ENCODE measurements around the gene MLH1.

The MLH1 gene

DNA sequence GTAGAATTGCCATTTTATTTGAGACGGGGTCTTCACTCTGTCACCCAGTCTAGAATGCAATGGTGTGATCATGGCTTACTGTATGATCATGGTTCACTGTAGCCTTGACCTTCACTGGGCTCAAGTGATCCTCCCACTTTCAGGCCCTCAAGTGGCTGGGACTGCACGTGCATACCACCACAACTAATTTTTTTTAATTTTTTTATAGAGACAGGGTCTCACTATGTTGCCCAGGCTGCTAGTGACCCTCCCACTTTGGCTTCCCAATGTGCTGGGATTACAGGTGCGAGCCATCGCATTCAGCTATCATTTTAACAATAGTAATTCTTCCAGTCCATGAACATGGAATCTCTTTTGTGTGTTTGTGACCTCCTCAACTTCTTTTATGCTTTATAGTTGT, 12.3 kb upstream of the MLH1 start:
- DNase-seq (ENCODE audit: low read depth): no peak

DNA sequence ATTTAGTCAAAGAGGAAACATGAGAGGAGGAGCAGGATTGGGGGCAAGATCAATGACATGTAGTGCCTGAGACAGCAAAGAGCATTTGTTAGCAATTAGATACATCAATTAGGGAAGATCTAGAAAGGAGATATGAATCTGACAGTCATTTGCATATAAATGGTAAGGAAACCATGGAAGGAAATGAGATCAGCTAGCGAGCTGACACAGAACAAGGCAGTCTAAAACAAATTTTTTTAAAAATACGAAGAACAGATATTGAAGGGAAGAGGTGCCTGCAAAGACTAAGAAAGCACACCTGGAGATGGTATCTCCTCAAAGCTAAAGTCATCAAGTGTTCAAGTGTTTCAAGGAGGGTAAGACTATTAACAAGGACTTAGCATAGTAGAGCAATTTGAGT, 5.0 kb upstream of the MLH1 start:
- DNase-seq (ENCODE audit: low read depth): no peak

DNA sequence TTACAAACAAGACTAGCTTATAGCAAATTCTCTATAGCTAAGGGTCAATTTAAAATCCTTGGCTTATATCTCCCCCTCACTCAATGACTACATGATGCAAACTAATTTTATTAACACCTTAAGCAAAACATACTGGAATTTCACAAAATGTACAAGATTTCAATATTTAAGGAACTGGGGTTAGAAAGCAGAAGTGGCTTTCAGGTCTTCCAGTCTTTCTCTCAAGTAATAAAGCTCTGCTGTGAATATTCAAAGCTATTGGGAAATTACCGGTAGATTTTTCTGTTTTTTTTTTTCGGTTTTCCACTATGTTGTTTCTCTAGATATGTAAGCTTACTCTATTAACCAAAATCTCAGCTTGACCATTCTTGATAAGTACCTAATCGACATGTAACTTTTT, 4.3 kb upstream of the MLH1 start:
- DNase-seq (ENCODE audit: low read depth): no peak

DNA sequence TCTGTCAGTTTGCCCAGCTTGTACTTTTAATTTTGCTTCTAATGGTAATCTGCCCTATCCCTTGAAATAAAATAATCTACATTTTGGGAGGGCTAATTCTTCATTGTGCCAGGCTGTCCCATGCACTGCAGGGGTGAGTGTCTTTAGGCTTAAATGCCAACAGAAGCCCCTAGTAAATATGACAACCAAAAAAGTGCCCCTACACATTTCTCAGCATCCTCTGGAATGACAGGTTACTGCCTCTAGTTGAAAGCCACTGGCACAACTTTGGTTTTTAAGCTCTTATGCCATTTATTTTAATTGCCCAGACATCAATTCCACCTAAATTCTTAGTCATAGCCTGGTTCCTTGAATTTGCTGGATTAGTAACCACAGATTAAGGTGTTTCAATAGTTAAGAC, 3.8 kb upstream of the MLH1 start:
- DNase-seq (ENCODE audit: low read depth): no peak

DNA sequence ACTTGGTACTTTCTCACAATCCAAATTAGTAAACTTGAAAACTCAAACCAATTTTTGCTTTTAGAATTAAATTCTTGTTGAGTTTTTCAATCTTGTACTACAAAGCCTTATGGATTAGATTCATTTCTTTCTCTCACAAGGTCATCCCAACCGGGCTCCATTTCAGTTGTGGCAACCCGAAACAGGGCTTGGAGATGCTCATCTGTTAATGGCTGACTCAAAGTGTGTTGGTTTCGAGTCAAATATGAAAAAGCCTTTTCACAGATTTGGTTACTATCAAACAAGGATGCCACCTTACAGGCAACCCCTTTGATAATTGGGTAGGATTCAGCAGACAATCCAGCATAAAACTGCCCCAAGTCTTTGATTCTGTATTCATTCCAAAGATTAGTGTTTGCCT, 2.2 kb upstream of the MLH1 start:
- DNase-seq (ENCODE audit: low read depth): no peak

DNA sequence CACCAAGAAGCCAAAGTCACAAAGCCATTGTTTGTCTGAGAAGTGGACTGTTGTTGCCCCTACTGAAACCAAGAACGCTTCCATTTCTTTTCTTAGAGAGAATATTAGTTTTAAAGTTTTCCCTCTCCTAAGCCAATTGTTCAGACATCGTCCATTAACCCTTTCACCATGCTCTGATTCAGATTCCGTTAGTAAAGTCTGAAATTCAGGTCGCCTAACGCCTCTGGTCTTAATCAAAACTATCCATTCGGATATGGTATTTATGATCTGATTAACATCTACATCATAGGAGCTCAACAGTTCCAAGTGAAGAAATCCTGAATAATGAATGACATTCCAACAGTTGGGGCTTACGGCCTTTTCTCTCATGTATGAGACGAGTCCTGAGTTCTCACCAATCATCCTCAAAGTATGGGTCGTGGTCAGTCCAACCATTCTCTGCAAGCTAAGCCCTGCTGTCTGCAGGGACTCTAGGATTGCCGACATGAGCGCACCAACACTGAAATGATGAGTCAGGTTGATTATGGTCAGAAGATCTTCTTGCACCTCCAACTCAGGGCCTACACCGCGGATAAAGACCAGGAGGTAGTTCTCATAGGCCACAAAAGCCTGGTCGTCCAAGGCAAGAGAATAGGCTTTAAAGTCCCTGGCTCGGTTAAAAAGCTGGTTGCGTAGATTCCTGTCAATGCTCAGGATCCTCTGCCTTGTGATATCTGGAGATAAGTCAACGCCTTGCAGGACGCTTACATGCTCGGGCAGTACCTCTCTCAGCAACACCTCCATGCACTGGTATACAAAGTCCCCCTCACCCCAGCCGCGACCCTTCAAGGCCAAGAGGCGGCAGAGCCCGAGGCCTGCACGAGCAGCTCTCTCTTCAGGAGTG, 1.2 kb upstream of the MLH1 start:
- peak; percentile 72 for DNase-seq (ENCODE audit: low read depth)

DNA sequence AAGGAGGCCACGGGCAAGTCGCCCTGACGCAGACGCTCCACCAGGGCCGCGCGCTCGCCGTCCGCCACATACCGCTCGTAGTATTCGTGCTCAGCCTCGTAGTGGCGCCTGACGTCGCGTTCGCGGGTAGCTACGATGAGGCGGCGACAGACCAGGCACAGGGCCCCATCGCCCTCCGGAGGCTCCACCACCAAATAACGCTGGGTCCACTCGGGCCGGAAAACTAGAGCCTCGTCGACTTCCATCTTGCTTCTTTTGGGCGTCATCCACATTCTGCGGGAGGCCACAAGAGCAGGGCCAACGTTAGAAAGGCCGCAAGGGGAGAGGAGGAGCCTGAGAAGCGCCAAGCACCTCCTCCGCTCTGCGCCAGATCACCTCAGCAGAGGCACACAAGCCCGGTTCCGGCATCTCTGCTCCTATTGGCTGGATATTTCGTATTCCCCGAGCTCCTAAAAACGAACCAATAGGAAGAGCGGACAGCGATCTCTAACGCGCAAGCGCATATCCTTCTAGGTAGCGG, 452 bp upstream of the MLH1 start, which contains the start of gene EPM2AIP1:
Gene EPM2AIP1, minus strand, starts transcription at position 326 of the 520 bp plus-strand sequence. Its CDS starts 54 bp downstream, at position 272.
- DNase-seq (ENCODE audit: low read depth): peak; percentile 100

DNA sequence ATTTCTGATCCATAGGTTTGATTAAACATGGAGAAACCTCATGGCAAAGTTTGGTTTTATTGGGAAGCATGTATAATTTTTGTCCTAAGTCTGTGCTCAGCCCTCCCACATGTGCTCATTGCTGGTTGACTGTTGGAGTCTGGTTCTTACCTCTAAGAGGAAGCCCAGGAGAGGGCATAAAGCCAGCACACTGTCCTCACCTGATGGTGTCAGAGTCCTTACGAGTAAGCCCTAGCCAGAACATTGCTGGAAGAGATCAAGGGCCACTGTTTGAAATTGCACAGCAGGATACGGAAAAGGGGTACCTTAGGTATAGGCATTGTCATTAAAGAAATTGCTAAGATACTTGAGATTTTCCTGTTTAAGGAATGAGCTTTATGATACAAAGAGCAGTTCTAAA, 21.3 kb downstream of the MLH1 start:
- DNase-seq (ENCODE audit: low read depth): no peak

DNA sequence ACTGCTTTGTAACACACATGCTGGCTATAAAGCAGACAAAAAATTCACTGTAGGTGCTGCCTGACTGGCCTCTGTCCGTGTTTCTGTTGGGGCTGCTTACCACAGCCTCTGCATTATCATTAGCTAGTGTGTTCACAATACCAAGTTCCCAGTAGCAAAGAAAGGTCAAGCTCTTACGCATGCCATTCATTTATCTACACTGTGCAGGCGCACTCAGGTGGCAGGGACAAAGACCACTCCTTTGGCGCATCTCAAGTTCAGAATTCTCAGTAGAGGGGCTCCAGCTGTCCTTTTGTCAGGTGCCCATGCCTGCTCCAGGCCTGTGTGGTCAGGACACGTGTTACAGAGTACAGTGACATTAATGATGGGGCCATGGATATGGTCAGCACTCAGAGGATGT, 22.3 kb downstream of the MLH1 start:
- no peak for DNase-seq (ENCODE audit: low read depth)

DNA sequence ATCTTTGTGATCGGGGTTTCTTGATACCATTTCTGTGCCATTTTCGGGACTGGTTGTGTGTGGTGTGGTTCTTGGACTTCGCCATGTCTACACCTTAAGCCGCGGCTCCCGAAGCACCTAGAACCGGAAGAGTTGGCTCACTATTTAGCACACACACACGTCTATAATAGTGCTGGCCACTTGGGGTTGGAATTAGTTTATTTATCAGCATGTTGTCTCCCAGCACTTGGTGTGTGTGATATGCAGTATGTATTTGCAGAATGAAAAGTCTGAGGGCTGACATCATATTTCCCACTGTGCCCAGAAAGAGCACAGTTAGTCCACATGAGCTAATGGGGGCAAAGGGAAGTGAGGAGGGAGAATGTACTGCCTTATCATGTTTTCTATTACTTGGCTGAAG, 23.6 kb downstream of the MLH1 start:
- no peak for DNase-seq (ENCODE audit: low read depth)

DNA sequence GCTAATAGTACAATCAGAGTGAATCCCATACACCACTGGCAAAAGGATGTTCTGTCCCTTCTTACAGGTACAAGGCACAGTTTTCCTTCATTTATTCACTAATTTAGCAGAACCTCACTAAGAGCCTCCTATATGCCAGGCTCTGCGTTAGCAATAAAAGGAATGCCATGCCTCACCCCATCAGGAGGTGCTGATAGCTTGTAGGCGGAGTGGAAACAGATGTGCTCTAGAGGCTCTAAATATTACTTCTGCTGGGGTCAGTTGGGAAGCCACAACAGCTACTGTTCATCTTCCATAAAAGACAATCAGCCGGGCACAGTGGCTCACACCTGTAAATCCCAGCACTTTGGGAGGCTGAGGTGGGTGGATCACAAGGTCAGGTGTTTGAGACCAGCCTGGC, 24.4 kb downstream of the MLH1 start:
- no peak for DNase-seq (ENCODE audit: low read depth)

DNA sequence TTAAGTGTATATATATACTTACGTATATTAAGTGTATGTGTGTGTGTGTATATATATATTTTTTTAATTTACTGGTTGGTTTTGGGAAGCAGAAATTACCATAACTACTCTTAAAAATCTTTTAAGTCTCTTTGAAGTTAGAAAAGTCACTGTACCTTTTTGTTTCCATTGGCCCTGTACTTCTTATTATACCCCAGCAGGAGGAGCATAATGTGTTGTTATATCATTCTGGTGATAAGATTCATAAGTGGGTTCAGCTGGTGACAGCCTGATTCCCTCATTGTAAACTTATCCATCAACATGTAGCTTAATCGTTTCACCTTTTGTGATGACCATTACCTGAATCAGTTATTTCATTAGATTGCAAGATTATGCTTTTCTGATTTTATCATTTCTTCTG, 30.8 kb downstream of the MLH1 start:
- DNase-seq (ENCODE audit: low read depth): peak; percentile 38

DNA sequence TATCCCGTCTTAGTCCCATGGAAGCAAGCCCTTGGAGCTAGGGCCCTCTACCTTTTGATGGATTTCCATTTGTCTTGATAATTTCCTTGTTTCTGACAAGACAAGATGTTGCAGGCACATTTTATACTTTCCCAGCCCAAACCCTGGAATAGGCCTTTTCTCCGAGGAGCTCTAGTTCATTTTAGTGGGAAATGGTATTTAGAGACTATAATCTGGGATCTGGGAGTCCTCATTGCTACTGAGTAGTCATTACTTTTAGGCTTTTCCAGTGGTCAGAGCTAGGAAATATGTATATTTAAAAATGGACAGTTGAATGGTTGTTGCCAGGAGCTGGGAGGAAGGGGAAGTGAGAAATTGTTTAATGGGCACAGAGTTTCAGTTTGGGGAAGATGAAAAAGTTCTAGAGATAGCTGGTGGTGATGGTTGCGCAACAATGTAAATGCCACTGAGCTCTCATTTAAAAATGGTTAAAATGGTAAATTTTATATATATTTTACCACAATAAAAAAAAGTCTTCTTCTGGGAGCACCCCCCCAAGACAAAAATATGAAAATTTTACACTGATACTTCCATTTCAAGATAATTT, 31.6 kb downstream of the MLH1 start:
- no peak for DNase-seq (ENCODE audit: low read depth)

DNA sequence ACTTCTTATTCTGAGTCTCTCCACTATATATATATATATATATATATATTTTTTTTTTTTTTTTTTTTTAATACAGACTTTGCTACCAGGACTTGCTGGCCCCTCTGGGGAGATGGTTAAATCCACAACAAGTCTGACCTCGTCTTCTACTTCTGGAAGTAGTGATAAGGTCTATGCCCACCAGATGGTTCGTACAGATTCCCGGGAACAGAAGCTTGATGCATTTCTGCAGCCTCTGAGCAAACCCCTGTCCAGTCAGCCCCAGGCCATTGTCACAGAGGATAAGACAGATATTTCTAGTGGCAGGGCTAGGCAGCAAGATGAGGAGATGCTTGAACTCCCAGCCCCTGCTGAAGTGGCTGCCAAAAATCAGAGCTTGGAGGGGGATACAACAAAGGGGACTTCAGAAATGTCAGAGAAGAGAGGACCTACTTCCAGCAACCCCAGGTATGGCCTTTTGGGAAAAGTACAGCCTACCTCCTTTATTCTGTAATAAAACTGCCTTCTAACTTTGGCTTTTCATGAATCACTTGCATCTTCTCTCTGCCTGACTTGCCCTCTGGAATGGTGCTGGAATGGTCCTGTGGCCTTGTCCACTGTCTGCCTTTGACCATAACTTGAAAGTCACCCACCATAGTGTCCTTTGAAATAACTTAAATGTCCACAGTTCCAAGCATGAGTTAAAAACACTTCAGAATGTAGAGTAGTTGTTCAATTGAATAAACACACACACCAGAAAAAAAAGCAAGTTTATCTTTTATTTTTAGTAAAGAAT, 32.4 kb downstream of the MLH1 start:
- DNase-seq (ENCODE audit: low read depth): no peak

DNA sequence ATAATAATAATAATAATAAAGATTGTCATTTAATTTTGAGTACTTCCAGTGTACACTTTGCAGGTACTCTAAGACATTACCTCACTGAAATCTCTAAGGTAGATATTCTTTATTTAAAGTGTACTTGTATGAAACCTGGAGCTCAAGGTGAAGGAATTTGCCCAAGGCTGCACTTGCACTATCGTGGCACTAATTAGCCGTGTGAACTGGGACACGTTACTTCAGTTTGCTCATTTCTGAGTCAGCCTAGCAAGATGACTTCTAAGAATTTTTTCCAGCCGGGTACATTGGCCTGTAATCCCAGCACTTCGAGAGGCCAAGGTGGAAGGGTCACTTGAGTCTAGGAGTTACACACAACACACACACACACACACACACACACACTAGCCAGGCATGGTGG, 33.5 kb downstream of the MLH1 start:
- DNase-seq (ENCODE audit: low read depth): no peak

DNA sequence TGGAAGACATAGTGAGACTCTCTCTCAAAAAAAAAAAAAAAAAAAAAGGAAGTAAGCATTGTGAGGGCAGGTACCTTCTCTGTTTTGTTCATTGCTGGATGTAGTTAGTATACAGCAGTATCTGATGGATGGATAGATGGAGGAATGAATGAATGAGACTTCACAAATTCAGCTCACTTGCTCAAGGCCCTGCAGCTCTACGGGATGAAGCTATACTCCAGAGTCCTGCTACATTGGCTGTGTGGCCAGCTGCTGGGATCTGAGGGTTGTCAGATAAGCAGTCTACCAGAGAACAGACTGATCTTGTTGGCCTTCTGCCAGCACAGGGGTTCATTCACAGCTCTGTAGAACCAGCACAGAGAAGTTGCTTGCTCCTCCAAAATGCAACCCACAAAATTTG, 35.0 kb downstream of the MLH1 start:
- no peak for DNase-seq (ENCODE audit: low read depth)

DNA sequence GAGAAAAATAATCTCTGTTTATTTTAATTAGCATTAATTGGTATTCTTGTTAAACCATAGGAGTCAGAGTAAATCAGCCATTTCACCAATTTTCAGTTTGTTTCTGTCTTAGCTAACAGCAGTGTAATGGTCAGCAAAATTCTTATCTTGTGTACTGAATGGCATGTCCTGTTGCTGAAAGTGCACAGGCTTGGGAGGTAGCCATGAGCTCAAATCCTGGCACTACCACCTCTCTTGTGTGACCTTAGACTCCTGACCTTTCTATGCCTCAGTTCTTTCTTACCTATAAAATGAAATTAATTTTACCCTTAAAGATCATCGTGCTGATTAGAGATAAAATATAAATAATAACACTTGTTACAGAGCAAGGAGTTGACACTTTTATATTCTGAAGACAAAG, 35.8 kb downstream of the MLH1 start:
- no peak for DNase-seq (ENCODE audit: low read depth)

DNA sequence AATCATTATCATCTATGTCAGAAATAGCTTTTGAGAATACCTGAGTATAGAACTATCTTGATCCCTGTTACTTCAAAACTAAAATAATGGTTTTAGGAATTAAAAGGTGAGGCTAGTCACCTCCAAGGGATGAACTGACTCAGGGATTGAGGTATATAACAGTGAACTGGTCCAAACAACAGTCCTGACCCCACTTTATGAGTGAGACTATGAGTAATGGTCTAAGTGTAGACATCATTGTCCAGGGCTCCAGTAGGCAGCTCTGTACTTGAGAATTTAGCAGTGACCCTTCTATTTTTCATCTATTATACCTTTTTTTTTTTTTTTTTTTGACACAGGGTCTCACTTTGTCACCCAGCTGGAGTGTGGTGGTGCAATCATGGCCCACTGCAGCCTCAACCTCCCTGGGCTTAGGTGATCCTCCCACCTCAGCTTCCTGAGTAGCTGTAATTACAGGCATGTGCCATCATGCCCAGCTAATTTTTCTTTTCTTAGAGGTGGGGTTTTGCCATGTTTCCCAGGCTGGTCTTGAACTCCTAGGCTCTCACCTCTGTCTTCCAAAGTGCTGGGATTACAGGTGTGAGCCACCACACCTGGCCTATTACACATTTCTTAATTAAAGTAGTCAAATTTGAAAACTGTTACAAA, 36.3 kb downstream of the MLH1 start:
- DNase-seq (ENCODE audit: low read depth): peak; percentile 15

DNA sequence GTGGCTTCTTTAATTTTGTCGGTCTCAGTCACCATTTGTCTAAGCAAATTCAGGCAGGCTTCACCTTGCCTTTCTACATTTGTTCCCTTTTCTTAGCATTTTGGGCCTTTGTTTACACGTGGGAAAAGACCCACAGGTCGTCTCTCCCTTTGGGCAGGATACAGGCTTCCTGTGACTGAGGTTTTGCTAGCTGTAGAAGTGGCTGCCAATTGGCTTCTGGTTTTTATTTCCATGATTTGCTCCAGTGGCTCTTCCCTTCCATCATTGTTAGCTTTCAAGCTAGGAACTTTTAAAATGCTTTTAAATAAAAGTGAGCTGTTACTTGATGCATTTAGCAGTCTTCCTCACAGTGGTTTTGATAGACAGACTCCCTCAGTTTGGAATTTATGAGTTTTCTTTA, 37.3 kb downstream of the MLH1 start:
- DNase-seq (ENCODE audit: low read depth): no peak

DNA sequence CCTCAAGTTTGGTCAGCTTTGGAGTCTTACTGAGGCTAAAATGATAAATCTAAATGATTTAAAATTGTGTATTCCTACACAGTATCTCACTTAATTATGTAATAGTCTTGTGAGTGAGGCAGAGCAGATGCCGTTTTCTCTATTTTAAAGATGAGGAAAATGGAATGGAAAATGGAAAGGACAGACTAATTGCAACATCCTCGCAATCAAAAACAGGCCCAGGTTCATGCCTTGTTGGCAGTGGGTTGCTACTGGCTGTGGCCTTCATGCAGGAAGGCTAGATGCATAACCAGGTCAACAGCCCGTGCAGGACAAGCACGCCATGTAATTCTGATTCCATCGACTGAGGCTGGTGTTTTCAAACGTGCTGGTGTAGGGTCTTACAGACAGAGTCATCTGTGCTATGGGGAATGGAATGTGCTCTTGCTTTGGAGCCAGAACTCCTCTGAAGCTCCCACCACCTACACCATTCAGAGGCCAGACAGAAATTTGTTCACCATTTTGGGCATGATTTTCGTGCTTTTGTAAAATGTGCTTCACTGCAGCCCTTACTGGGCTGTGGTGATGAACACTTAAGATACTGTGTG, 37.9 kb downstream of the MLH1 start:
- DNase-seq (ENCODE audit: low read depth): no peak

DNA sequence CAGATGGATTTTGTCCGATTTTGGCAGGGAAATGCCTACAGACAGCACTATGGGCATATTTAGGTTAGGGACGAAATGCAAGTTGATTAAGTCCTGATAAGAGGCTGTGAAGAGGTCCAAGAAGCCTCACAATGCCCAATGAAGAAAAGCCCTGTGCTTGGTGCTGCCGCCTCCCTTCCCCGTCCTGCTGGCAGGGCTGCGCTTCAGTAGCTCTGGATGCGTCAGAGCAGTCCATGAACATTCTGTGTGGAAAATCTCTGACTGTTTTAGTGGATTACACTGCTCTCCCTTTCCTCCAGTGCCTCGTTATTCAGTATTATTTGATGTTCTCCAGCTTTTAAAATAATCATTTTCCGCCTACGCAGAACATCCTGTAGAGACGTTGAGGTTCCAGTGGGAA, 39.6 kb downstream of the MLH1 start:
- DNase-seq (ENCODE audit: low read depth): no peak

DNA sequence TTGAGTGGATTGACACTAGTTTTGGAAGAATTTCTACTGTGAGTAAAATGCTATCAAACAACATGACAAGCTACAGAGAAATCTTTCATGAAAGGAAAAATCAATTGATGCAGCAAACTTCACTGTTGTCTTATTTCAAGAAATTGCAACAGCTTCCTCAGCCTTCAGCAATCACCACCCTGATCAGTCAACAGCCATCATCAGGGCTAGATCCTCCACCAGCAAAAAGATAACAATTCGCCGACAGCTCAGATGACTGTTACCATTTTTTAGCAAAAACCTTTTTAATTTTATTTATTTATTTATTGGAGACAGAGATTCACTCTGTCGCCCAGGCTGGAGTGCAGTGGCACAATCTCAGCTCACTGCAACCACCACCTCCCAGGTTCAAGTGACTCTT, 44.0 kb downstream of the MLH1 start:
- no peak for DNase-seq (ENCODE audit: low read depth)

All from ELR (cell line).